GM19043 (cell line): ENCODE data around the gene ZKSCAN3.
A peak's percentile ranks its signal among the peaks of the same experiment; 100 is the strongest.
"Not testable (repeated sequence)": the region's sequence is repeated elsewhere in the genome, so short reads cannot be mapped to it uniquely, and the experiment has no call there.

Experiments used
- ATAC-seq: cut with Tn5 transposase; IDR thresholded peaks from one replicate; pipeline ENCODE4 v1.9.1; 2021; ENCODE audit warnings: low read depth; ENCODE audit not compliant: unreplicated experiment

The ZKSCAN3 gene

DNA sequence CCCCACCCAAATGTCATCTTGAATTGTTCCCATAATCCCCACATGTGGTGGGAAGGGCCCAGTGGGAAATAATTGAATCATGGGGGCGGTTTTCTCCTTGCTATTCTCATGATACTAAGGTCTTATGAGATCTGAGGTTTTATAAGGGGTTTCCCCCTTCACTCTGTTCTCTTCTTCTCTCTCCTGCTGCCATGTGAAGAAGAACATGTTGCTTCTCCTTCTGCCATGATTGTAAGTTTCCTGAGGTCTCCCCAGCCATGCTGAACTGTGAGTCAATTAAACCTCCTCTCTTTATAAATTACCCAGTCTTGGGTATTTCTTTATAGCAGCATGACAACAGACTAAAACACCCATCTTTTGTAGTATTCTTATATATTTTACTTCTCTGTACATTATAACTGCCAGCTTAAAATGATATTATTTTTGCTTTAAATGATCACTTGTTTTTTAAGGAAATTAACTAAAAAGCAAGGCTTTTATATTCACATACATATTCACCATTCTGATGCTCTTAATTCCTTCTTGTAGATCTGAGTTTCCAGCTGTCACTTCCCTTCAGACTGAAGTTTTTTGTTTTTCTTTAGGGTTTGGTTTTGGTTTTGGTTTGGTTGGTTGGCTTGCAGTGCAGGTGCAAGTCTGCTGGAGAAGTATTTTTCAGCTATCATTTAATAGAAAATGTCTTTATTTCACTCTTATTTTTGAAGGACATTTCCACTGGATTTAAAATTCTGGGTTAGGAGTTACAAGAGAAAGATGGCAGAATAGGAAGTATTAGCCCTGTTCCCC, 9.2 kb upstream of the ZKSCAN3 start:
- no peak for ATAC-seq

DNA sequence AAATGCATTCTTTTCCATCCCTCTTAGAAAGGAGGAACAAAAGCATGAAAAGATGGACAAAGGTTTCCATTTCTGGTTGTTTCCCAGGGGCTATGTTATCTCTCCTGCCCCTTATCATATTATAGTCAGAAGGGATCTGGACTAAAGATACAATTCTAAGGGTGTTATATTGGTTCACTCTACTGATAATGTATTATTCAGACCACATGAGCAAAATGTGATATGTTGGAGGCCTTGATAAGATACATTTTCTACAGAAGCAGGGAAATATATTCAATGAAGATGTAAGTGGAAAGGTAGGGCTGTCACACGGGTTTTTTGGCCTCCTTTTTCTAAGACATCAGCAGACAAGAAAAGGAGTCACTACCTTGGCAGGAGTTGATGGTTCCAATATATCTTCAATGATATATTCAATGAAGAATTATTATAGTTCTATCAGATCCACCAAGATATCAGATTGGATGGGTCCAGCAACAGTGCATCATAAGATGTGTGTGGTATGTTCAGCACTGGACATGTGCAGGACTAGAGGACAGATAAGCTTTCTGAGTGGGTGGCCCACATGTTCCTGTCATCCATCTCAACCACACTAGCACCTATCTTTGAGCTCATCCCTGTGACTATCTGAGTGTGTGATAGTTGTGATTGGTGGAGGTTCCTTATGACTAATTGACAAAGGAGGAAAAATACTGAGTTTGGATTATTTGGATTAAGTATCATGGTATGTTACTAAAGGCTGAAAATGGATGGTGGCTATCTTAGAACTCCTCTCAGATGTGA, 5.7 kb upstream of the ZKSCAN3 start:
- no peak for ATAC-seq

DNA sequence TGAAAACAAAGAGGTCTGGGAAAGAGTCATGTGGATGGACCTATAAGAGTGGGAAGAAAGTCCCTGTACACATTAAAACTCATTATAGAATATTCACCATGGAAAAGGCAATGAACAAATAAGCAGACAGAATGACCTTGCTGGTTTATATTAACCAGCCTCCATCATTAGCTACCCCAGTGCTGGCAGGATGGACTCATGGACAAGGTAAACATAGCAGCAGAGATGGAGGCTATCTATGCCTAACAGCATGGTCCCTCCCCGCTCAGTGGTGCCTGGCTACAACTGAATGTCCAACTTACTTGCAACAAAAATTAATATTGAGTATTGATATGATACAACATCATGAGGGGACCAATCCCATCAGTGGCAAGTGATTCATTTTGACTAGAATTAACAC, 4.5 kb upstream of the ZKSCAN3 start:
- no peak for ATAC-seq

DNA sequence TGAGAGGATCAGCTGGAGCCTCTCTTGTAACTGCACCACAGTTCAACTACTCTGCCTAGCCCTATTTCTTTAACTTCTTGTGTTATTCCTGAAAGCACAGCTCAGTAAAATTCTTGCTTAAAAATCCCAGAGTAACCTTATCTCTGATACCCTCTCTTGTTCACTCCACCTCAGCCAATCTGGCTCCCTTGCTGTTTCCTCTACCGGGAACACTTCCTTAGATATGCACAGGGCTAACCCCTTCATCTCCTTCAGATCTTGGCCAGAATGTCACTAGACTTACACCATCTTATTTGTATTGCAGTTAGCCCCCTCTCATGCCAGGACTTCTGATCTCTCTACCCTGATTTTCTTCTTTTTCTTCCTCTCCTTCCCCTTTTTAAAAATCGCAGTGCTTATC, 2.6 kb upstream of the ZKSCAN3 start:
- ATAC-seq = no peak

DNA sequence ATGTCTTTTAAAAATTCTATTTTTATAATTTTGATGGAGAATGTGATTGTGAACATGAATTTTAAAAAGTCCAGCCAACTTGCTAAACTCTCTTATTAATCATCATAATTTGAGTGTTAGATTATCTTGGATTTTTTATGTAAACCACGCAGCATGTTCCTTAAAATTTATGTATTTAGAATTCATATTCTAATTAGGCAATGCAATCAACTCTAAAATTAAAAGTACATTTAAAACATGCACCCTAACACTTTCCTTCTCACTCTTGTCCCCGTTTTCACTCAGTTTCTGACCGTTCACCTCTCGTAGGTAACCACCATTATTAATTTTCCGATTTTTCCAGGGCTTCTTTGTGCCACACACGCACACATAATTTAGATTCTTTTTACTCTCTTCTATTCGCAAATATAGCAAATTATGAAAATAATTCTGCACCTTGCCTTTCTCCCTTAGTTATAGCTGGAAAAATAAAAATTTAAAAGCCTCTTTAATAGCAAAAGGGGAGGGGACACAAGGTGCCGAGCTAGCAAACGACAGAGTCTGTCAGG, 329 bp upstream of the ZKSCAN3 start:
- ATAC-seq = peak; percentile 24

DNA sequence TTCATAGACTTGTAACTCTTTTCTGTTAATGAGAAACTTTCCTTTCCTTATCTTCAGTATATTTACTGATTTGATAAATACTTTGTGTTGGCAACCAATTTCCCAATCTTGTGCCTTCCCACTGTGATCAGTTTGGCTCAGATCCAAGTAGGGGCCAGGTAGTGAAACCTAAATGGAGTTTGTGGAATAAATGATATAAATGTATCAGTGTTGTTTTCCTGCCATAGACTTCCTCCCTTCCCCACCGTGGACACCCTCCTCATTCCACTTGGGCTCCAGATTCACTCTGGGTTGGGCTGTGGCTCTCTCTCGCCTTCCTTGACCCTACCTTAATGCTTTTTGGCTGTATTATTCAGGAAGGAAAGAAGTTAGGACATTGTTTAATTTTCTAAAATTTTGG, 1.3 kb downstream of the ZKSCAN3 start:
- ATAC-seq = no peak

DNA sequence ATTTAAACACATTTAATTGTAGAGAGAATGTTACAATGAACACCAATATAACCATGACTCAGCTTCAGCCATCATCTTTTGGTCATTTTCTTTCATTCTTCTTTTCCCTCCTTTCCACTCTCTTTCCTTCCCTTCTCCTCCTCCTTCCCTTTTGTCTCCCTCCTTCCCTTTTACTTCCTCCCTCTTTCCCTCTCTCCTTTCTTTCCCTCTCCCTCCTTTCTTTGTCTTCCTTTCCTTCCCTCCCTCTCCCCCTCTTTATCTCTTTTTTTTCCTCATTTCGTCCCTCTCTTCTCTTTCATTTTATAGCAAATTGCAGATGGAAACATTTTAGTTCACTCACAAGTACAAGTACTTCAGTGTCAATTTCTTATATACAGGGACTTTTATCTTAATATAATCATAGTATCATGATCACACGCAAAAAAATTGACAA, 1.8 kb downstream of the ZKSCAN3 start:
- no peak for ATAC-seq

DNA sequence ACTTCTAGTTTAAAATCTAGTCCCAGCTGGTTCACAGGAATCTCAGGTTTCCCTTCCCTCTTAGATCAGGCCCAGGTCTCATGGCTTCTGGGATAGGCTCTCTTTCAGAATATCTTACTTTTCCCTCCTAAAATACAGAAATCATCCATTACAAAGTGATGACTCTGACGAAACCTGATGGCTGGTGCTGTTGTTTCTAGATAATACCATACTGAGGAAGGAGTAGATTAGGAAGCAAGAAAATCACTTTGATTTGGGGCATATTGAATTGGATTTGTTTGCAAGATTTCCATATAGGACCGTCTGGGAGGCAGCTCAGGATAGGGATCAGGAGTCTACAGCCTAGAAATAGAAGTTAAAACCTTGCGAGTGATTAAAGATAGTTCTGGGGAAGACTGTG, 3.6 kb downstream of the ZKSCAN3 start:
- no peak for ATAC-seq

DNA sequence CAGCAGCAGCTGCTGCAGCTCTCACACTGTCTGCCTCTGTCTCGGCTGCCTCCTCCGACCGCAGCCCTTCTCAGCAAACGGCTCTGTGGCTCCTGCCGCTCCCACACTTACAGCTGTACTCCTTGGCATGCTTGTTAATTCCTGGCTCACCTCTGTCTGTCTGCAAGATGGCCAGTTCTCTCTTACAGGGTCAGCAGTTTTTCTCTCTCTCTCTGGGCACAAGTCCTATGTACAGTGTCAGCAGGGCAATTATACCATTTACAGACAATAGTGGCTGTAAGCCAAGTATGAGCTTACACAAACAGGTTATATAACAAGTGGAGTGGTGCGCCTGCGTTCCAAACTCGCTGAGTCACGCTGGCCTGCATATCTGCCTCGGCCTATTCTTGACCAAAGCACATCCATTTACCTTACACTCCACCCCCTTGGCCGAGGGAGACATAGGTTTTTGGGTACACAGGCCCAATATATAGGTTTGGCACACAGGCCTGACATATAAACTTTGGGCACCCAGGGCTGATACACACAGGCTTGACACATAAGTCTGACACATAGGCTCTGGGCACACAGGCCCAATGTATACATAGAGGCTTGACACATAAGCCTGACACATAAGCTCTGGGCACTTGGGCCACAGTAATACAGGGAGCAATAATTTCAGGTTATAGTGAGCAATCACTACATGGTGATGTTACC, 4.4 kb downstream of the ZKSCAN3 start:
- no peak for ATAC-seq

DNA sequence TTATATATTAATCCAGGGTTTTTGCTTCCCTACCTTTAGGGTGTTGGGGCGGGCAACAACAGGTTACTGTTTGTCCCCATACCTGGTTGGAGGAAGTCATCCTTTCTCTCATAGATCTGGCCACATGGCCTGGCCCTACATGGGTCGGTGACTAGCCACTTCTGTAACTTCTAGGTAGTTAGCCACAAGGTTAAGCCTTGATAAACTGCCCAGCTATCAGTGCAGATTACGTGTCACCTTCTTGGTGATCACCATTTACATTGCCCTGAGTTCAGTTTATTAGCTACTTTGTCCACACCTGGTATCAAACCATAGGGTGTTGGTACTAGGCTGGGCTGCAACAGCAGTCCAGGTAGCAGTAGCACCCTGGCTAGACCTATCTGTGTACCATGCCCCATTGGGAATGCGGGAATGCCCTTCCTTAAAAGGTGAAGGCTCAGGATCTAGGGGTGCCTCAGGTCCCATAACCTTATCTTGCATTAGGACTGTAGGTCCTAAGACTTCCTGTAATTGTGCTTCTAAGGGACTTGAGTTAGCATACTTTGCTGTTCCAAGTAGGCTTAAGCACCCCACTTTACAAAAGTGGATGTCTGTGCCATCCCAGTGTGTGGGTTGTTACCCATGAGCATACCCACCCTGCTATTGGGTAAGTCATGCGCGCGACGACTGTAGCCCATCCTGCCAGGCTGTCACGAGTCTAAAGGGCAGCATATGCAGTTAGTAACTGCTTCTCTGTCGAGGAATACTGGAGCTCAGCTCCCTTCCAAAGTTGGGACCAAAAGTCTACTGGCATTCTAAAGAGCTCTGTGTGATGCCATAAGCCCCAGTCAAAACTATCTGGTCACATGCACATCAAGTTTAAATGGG, 5.2 kb downstream of the ZKSCAN3 start:
- no peak for ATAC-seq

DNA sequence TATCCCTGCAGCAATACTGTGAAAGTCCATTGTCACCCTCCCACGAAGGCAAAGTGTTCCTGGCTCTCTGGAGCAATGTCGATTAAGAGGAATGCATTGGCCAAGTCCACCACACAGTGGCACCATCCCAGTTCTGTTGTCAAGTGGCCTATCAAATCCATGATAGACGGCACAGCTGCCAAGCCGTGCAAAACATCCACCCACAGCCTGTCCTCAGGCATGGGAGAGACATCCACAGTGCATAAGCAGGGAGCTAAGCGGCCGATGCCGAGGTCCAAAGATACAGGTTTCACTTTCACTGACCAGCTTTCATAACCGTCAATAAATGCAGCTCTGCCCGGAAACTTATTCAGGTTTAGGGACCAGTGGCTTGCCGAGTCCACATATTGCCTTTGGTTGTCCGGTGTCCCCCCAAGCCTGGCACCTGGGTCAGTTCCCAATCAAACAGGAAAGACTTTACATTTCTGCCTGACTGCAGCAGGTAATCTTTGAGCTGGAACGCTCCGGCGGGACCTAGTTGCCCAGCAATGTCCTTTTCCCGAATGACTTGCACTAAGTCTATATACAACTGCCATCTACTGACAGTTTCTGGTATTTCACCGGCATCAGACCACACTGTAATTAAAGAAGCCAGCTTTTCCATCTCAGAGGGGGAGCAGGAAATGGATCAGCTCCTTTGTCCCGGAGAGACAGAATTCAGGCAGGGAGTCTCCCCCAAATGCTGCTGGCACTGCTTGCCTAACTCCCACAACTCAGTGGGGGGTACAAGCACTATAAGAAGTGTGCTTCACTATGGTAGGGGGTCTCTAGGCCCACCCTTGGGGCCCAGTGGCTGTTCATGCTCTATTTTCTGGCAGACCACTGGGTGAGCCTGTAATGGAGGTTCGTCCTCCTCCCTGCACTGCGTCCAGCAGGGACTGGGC, 6.3 kb downstream of the ZKSCAN3 start:
- ATAC-seq = no peak

DNA sequence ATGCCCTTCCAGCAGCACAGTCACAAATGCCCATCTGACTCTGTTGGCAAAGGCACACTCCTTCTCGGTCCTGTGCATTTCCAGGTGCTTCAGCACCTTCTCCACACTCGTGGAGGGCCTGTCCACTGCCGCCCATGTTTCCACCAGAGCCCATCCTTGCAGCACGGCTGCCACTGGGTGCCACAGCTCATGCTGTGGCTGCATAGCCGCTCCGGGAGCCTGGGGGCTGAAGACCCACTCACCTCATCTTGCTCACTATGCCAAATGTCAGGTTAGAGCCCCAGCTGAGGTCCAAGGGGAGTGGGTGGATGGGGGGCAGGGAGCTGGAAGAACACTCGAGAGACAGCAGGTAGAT, 6.9 kb downstream of the ZKSCAN3 start:
- ATAC-seq = no peak

DNA sequence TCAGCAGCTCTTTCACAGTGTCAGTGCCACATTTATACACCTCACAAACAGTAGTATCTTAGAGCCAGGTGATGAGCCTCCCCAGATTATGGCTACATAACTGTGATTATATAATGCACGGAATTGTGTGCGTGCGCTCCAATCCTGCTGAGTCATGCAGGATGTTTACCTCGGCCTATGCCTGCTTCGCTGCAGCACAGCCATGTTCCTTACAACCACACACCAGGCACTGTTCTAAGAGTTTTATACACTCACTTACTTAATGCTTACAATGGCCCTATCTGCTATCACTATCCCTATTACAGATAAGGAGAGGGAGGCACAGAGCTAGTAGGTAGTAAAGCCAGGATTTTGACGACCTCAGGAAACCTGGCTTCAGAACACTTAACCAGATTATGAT, 7.3 kb downstream of the ZKSCAN3 start:
- no peak for ATAC-seq

DNA sequence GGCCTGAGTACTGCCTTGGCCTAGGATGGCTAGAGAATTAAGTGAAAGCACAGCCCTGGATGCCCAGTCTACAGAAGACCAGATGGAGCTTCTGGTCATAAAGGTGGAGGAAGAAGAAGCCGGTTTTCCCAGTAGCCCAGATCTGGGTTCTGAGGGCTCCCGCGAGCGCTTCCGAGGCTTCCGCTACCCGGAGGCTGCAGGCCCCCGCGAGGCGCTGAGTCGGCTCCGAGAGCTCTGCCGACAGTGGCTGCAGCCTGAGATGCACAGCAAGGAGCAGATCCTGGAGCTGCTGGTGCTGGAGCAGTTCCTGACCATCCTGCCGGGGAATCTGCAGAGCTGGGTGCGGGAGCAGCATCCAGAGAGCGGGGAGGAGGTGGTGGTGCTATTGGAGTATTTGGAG, 9.8 kb downstream of the ZKSCAN3 start:
- ATAC-seq = not testable (repeated sequence)

DNA sequence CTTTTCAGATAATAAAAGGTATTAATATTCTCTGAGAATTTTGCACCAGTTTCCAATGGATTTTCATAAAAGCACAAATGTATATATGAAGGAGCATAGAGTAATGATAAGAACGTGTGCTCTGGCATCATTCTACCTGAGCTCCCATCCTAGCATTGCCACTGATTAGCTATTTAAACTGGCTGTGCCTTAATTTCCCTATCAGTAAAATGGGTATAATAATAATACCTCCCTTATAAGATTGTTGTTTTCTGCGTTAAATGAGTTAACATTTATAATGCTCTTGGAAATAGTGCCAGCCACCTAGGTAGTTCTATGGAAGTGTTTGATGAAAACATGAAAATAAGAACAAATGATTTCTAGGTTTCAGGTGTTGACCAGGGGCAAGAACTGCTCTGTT, 11.2 kb downstream of the ZKSCAN3 start:
- no peak for ATAC-seq

DNA sequence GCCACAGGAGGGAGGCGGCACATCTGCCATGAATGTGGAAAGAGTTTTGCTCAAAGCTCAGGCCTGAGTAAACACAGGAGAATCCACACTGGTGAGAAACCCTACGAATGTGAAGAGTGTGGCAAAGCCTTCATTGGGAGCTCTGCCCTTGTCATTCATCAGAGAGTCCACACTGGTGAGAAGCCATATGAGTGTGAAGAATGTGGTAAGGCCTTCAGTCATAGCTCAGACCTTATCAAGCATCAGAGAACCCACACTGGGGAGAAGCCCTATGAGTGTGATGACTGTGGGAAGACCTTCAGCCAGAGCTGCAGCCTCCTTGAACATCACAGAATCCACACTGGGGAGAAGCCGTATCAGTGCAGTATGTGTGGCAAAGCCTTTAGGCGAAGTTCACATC, 15.8 kb downstream of the ZKSCAN3 start:
- ATAC-seq = not testable (repeated sequence)

DNA sequence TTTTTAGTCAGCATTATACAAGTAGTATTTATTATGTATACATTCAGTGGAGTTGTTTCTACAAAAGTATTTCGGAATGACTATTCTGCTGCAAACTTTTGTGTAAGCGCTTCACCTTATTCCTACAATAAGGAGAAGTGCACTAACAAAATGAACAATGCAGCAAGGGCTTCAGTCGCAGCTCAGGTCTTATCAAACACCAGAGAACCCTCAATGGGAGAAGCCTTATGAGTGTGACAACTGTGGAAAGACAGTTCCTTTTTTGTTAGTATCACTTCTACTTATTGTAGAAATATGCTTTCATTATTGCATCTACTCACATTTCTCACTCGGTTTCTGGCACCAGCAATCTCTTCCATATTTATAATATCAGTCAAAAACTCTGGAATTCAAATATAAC, 18.8 kb downstream of the ZKSCAN3 start:
- peak; percentile 66 for ATAC-seq

DNA sequence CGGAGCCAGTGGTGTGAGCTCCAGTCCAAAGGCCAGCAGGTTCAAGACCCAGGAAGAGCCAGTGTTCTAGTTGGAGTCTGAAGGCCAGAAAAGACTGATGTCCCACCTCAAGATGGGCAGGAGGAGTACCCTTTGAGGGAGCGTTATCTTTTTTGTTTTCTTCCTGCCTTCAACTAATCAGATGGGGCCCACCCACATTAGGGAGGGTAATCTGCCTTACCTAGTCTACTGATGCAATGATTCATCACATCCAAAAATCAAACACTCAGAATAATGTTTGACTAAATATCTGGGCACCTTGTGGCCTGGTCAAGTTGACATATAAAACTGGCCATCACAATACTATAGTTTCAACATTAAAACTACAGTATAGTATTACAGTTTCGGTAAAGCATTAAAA, 19.7 kb downstream of the ZKSCAN3 start:
- ATAC-seq = no peak

DNA sequence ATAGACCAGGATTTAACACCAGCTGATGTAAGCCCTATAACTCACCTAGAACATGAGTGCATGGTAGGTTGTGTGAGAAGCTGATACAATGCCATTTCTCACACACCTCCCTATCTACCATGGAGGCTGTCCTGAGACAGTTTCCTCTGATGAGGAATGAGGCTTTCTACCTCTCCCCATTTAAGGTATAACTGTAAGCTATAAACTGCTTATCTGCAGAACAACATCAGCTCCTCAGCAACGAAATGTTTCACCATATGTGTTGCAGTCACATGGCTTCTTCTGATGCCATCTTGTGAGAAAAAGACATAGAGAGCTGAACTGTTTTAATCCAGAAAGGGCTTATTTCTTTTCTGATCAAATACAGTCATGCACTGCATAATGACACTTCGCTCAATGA, 20.7 kb downstream of the ZKSCAN3 start:
- no peak for ATAC-seq
